Caki2 (cell line): ENCODE results near the gene SLC26A6. TPM values are rescaled to one million over a fixed set of nuclear protein-coding genes. Genes with fewer than 3 reads are reported as not detected.

ENCODE experiments used
- DNase-seq: peaks from one replicate; pipeline ENCODE4 v3.0.0-alpha.2; 2015; ENCODE audit warnings: low read depth
- in situ Hi-C: cut with HindIII; loops from 2 replicates; pipeline ENCODE4 v1.10.0; 2016; ENCODE audit warnings: low sequenced_read_pairs, low pct_unique_long_range_greater_than_20kb, mixed read lengths
- total RNA-seq: library from RNA; depleted of rRNA; stranded (reverse); fragments of >200 nt; shearing (Covaris generic); gene quantifications from 2 replicates; pipeline ENCODE4 v1.2.3, GENCODE V29; 2014; ENCODE audit warnings: low replicate concordance

SLC26A6 gene
- total RNA-seq, 1 experiment from 2014 or later, result 12.8 TPM

DNA sequence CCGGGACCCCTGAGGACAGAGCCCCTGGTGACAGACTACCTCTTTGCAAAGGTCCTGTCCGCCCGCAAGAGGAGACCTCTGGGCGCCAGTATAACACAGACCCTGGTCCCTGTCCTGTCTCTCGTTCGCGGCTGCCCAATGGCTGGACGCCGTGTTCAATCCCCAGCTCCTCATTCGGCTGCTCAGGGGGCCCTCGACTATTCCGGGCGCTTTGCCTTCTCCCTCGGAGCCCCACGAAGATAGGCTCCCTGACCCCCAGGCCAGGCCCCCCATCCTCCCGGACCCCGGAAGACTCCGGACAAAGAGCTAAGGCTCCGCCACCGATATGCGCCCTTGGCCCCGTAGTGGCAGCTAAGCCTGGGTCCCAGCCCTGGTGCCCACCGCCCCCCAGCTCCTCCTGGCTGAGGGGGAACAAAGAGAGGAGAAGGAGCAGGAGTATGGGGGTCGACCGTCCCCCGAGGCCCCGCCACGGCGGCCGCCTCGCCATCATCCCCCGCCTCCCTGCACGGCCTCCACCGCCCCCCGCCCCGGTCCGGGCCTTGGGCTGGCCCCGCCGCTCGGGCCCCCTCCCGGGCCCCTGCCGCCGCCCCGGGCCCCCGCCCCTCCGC, 27.0 kb upstream of the SLC26A6 start:
- no peak for DNase-seq
- in situ Hi-C loops, result no loop called here

DNA sequence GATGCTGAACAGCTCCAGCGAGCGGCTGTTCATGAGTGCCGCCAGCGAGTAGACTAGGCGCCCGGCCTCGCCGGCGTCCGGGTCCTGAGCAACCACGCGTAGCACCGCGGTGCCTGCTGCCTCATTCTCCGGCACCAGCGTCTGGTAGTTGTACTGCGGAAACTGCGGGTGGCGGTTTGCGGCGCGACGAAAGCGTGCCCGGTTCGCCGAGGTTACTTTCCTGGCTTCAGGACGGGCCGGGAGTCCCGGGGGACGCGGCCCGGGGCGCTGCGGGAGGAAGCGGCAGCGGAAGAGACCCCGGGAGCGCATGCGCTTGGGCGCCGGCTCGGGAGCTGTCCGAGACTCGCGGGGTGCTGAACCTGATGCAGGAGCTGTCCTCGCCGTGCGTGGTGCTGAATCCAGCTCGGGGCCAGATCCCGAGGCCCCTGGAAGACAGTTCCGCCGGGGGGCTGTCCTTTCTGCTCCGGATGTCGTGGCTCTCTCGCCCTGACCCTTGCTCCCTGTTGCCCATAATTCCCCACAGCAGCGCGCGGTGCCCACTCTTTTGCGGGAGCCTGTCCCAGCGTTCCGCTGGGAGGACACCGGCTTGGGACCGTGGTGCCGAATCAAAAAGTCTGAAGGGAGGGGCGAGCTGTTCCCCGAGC, 26.4 kb upstream of the SLC26A6 start:
- DNase-seq, result peak; percentile 74
- in situ Hi-C loops, result no loop called here

DNA sequence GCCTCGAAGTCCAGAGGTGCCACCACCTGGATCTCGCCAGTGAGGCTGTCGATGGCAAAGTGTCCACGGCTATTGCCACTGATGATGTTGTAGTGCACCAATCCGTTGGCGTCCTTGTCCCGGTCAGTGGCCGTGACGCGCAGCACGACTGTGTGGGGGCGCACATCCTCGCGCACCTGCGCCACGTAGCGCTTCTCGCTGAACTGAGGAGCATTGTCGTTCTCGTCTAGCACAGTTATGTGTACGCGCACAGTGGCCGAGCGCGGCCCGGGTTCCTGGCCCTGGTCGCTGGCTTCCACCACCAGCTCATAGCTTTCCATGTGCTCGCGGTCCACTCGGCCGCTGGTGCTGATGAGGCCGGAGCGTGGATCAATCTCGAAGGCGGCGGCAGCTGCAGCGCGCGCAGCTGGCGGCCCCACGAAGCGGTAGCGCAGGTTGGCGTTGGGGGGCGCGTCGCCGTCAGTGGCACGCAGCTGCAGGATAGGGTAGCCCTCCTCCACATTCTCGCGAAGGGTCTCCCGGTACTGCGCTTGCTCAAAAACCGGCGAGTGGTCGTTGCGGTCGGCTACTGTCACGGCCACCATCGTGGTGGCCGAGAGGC, 25.6 kb upstream of the SLC26A6 start:
- in situ Hi-C loops, result no loop called here
- no peak for DNase-seq

DNA sequence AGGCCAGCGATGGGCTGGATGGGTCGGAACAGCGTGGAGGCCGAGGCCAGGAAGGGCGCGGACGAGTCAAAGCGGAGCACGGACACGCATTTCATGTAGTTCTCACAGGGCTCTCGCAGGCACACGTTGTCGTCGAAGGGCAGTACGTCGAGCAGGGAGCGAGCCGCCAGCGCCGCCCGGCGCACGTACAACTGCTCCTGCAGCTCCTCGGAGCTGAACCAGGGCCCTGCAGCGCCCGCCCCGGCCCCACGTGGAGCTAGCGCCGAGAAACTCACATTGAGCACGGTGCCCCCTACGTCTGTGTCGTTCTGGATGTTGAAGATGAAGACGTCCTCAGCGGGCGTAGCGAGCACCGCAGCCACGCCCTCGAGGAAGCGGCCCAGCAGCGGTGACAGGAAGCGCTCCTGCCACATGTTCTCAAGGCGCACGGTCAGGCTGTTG, 21.6 kb upstream of the SLC26A6 start:
- in situ Hi-C loops, result no loop called here
- DNase-seq, result no peak

DNA sequence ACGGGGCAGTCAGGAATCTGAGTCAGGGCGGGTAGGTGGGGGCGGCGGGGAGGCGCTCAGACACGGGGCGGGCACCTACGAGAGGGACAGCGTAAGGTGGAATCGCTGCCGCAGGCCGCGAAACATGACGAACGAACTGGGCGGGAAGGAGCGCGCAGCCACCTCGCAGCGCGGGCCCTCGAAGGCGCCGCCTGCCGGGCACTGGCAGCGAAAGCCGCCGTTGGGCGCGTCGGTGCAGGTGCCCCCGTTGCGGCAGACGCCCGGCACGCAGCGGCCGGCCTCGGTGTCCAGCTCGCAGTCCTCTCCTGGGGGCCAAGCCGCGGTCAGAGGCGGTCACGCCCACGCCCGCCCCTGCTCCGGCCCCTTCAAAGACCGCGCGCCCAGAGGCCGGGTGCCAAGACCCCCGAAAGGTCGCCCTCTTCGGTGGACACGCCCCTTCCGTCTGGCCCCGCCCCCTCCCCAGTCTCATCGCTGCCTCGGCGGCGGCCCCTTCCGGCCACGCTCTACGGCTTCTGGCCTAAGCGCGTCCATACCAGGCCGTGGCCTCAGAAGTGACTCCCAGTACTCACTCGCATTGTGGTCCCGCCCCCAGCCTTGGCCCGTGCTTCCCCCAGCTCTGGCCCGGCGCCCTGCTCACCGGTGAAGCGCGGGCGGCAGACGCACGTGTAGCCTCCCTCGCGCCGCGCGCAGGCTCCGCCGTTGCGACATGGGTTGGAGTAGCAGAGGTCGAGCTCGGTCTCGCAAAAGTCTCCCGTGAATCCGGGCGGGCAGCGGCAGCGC, 21.0 kb upstream of the SLC26A6 start:
- DNase-seq, result peak; percentile 86
- in situ Hi-C loops, result no loop called here

DNA sequence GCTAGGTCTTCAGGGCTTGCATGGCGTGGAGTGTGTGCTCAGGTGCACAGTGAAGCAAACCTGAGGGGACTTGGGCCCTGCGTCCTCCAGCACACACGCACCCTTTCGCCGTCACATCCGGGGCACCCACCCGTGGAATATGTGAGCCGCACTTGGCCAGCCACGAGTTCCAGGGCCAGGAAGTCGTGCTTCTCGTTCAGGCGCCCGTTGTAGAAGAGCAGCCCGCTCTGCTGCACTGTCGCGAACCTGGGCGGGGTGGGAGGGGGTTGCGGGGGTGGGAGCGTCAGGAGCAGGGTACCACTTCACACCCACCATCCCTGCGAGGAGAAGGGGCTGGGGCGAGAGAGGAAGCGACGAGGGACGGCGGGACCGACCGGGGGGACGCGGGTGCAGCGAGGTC, 20.3 kb upstream of the SLC26A6 start:
- in situ Hi-C loops, result no loop called here
- no peak for DNase-seq

DNA sequence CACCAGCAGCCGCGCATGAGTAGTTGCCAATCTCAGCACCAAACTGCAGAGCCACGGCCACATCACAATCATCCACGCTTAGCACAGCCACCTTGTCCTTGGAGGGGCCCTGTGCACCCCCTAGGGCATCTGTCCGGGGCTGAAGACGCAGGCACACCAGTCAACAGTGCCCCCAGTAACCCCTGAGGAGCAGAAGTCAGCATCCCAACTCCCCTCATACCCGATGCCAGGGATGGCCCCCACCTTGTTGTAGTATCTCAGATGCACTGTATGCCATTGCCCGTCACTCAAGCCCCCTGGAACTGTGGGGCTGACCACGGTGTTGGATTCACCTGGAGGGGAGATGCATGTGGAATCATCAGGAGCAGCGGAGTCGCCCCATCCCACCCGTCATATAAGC, 19.8 kb upstream of the SLC26A6 start:
- DNase-seq, result no peak
- in situ Hi-C loops, result no loop called here

DNA sequence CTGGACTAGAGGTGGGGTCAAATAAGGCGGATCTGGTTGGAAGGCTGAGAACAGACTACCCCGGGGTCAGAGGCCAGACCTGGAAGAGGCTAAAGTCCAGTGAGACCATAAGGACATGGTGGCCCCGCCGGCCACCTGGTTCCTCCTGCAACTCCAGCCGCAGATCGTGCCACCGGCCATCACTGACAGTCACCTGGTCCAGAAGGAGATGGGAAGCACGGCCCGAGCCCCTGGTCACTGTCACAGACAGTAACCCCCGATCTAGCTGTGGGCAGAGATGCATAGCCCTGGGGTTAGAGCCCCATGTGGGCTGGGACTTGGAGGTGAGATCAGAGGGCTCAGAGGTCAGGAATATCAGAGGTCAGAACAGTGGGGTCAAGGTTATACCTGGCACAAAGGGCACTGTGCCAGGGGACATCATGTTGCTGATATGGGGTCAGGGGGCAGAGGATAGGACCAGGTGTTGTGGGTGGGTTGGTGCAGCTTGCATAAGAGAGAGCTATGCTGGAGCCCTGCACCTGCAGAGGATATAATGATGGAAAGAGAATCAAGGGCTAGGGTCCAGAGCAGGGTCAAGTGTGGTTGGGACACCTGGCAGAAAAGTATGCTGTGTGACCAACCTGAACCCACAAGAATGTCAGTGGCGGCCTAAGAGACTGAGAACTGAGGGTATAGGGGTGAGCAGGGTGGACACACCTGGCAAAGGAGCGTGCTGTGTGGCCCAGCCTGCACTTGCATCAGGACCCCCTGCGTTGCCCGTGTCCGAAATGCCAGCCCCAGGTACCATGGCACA, 17.9 kb upstream of the SLC26A6 start:
- no peak for DNase-seq
- in situ Hi-C loops, result no loop called here

DNA sequence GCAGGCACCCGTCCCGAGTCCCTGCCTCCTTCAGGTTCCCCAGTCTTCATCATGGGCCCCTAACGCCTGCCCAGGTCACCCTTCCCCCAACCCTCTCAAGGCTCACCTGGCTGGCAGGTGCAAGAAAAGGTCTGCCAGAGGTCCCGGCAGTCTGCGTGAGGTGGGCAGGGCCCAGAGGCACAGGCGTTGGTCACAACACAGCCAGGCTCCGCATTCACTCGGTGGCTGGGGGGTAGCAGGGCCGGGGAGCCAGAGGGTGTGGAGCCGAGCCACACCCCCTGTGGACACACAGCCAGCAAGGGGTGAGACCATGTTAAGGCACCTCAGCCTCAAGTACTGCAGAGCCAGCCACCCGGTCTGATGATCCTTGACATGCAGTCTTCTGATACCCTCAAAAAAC, 16.5 kb upstream of the SLC26A6 start:
- no peak for DNase-seq
- in situ Hi-C loops, result no loop called here

DNA sequence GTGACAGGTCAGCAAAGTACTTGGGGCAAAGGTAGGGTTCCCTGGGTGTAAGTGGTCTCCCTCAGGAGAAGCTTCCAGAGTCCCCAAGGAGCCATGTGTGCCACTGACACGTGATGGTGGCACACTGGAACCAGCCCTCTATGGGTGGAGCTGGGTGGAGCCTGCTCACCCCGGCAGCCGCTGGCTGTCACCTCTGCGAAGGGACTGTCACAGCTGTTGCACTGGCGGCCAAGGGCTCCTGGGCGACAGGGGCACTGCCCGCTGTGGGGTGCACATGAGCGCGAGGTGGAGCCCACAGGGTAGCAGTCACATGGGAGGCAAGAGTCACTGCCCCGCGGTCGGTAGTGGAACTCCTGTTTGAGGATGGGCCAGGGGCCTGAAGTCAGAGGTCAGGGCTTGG, 15.5 kb upstream of the SLC26A6 start:
- no peak for DNase-seq
- in situ Hi-C loops, result no loop called here

DNA sequence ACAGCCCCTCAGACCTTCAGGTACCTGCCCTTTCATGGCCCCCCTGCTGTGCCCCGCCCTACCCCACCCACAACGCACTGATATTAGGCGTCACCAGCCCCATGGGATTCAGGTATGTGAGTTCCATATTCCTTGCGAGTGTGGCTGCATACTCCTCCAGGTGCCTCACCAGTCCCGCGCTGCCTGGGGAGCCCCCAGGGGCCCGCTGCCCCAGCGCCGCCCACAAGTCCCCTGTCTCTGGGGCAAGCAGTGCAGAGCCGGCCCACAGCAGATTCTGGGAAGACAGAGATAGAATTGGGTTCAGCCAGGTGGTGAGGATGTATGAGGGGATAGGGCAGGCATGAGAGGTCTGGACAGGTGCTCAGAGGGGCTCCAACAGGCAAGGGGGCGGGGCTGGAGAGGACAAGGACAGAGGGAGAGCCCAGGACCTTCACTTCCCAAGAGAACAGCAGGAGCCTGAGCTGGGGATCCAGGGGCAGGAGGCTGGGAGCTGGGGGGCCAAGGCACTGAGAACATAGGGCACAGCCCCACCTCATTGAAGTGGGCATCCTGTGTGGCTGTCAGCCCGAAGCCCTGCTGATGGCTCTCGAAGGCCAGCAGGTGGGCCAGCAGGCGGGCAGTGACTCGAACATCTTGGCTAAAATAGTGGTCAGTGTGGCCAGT, 13.1 kb upstream of the SLC26A6 start:
- DNase-seq, result no peak
- in situ Hi-C loops, result no loop called here

DNA sequence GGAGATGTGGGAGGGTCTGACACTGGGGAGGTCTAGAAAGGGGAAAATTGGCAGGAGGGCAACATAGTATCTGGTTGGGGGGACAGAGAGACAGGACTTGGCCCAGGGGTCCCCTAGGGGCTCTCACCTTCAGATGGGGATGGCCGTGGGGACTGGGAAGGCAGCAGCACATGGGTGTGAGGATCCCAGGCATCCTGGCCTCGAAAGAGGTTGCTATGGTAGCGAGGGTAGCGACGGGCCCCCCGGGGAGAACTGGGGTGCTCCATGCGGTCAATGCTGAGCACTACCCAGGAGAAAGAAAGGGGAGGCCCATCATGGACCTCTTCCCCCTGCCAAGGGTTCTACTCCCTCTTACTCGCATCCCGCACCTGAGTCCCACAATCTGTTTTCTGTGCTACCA, 12.5 kb upstream of the SLC26A6 start:
- in situ Hi-C loops, result no loop called here
- DNase-seq, result no peak

DNA sequence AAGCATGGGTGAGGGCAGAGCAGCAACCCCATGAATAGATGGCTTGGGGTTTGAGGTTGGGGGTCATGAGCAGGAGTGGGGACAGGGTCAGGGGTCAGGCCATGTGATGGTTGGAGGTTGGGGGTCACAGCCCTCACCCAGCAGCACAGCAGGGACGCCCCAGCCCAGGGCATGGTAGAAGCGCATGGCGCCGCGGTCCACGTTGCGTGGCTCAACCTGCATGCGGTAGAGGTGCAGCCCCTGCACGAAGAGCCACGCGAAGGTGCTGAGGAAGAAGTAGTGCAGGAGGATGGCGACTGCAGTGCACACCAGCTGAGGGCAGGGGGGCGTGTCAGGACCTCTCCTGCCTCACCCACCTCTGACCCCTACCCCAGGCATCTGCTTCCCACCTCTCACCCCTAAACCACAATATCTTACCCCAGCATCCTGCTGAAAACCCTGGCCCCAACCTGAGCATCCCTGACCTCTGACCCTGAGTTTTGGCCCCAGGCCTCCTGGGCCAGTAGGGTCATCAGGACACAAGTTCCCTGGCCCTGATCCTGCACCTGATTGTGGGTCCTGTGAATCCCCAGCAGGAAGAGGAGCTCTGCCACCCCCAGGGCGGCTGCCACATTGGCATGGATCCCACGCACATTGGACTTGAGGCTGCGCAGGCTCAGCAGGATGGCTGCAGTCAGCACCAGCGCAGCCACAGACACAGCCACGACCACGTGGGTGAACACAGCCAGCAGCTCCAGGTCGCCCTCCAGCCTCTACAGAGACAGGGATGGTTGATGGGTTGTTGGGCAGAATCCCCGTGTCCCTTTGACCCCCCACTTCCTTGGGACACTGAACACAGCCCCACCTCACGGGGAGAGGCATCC, 9.9 kb upstream of the SLC26A6 start:
- DNase-seq, result no peak
- in situ Hi-C loops, result no loop called here

DNA sequence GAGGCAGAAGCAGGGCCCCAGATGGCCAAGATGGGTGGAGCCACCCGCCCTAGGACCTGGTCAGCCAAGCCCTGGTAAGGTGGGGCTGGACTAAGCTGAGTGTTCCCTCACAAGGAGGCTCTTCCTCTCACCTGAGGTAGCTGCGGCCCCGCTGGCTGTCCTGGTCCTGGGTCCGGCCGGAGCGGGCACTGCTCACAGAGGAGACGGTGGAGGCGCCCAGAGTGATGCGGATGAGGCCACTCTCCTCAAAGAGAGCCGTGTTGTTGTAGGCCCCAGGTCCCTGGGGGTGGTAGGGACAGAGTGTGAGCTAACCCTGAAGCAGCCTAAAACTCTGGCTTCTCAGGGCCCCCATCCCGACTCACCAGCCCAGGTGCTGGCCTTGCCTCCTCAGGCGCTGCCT, 7.3 kb upstream of the SLC26A6 start:
- in situ Hi-C loops, result no loop called here

DNA sequence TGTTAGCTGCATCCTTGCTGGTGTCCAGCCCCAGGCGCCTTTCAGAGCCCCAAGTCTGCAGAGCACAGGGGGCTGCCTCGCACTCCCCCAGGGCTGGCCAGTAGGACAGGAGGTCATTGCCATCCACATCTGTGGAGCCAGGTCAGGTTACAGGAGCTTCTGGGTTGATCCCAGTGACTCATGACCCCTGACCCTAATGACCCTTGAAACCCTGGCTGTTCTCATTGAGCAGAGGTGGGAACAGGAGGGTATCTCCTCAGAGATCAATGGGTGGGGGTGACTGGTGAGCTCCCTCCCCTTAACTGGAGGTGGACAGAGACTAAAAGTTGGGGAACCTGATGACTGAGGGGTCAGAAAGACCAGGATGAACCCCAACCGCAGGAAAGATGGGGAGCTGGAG, 6.1 kb upstream of the SLC26A6 start:
- DNase-seq, result no peak

More for the DNA sequence above, 7.3 kb upstream of the SLC26A6 start:
- no peak for DNase-seq

DNA sequence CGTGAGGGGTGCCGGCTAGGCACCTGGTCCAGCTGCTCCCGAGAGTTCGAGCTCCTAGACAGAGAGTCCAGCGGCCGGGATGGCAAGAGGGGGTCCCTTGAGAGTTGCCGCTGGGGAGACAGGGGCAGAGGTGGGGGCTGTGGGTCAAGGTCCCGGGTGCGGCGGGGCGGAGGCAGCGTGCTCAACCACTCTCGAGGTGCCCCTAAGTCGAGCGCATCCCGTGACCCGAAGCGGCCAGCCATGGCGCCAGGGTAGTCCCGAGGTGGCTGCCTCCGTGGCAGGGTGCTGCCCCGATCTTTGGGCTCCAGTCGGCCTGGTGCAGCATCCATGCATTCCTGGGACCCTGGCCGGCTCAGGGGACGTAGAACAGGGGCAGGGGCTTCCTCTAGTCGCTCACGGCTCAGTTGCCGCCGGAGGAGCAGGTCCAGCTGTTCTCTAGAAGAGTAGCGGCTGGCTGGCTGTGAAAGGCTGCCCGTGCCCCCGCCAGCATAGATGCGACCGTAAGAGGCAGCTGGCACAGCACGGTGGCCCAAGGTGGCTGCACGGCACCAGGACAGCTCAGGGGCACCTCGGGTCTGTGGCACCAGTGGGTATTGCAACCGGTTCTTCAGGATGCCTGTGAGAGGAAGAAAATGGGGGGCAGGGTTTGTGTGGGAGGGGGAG, 4.8 kb upstream of the SLC26A6 start:
- in situ Hi-C loops, result no loop called here
- no peak for DNase-seq

More for the DNA sequence above, 6.1 kb upstream of the SLC26A6 start:
- in situ Hi-C loops, result no loop called here

DNA sequence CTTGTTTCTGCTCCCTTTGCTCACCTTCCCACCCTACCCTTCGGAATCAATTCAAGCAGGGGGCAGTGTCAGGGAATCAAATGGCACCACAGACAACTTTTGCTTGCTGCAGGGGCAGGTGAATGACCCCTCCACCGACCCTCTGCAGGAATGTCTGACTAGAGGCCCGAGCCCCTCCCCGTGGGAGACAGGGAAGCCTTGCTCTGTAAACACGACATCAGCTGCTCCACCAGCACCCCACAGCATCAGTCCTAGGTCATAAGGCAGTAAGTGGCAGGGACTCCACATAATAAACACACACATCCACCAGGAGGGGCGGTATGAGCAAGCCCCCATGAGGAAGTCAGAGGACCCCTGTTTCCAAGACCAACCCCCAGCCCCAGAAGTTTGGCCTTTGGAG, 2.0 kb upstream of the SLC26A6 start:
- in situ Hi-C loops, result no loop called here
- DNase-seq, result no peak
